ENCODE results near the gene OMD. TPM values are rescaled to one million over a fixed set of nuclear protein-coding genes. Genes with fewer than 3 reads are reported as not detected.

OMD gene
- total and polyA plus RNA-seq, 7 donors: 1.0 to 23.9 (median 11.4) TPM; not detected in 1

Other genes with a start within 250 kb of the OMD start
- 10 to 100 TPM; 61.4 to 62.4 (median 62.2) TPM for gene IARS1, start 130.8 kb downstream of the OMD start, total RNA-seq
- 10 to 100 TPM in 2 of 3 donors, 1 to 10 TPM in 1; 9.0 to 45.2 (median 13.6) TPM for gene IARS1, start 130.8 kb downstream of the OMD start, polyA plus RNA-seq
- 10 to 100 TPM; 23.9 to 32.1 (median 28.2) TPM for gene NOL8, start 99.1 kb downstream of the OMD start, total RNA-seq
- gene NOL8, start 99.1 kb downstream of the OMD start, polyA plus RNA-seq: 10 to 100 TPM in 2 of 3 donors, 1 to 10 TPM in 1; 7.9 to 20.4 (median 13.2) TPM
- gene CENPP, start 98.5 kb downstream of the OMD start, total RNA-seq: 10 to 100 TPM in 1 of 4 donors, 1 to 10 TPM in 3; 1.8 to 11.9 (median 5.2) TPM
- 1 to 10 TPM in 1 of 3 donors, under 1 TPM in 2; 0.60 to 2.4 (median 0.69) TPM for gene CENPP, start 98.5 kb downstream of the OMD start, polyA plus RNA-seq
- gene OGN, start 19.9 kb downstream of the OMD start, total RNA-seq: 10 to 100 TPM; 41.8 to 93.3 (median 59.8) TPM
- gene OGN, start 19.9 kb downstream of the OMD start, polyA plus RNA-seq: 10 to 100 TPM in 1 of 3 donors, 1 to 10 TPM in 2; 1.6 to 10.8 (median 4.4) TPM
- 10 to 100 TPM in 3 of 4 donors, 1 to 10 TPM in 1; 9.4 to 96.9 (median 20.2) TPM for gene ASPN, start 58.0 kb upstream of the OMD start, total RNA-seq
- gene ASPN, start 58.0 kb upstream of the OMD start, polyA plus RNA-seq: 1 to 10 TPM; 1.5 to 2.5 (median 1.8) TPM
- 10 to 100 TPM in 1 of 4 donors, 1 to 10 TPM in 3; 3.3 to 19.7 (median 7.8) TPM for gene ECM2, start 111.5 kb upstream of the OMD start, total RNA-seq
- gene ECM2, start 111.5 kb upstream of the OMD start, polyA plus RNA-seq: 1 to 10 TPM in 2 of 3 donors, not detected in 1; 1.2 to 1.7 TPM
- gene IPPK, start 245.7 kb upstream of the OMD start, total RNA-seq: 10 to 100 TPM in 1 of 4 donors, 1 to 10 TPM in 3; 5.7 to 12.5 (median 6.9) TPM
- gene IPPK, start 245.7 kb upstream of the OMD start, polyA plus RNA-seq: 1 to 10 TPM; 3.6 to 7.8 (median 4.4) TPM

All from sigmoid colon (tissue), 7 donors.